C4-2B (cell line): Measurements from ENCODE around the gene ZNF655.

Experiments used
- H3K27ac ChIP-seq: fragments of 450-650 bp; 2 replicates; pipeline ENCODE4 v1.5.1; 2017
- CTCF ChIP-seq: fragments of 450-650 bp; conservative IDR thresholded peaks from 2 replicates; pipeline ENCODE4 v1.5.1; 2017; ENCODE audit warnings: mild to moderate bottlenecking
- ZFX ChIP-seq: fragments of 450-650 bp; IDR thresholded peaks from 2 replicates; pipeline ENCODE4 v1.6.1; 2017

The ZNF655 gene

GRCh38 chr7:99558306-99559174 lies at the start of gene ZNF655:
Gene ZNF655, plus strand, starts transcription at chr7:99558642. Its CDS starts 1,918 bp downstream, at chr7:99560560.
- TF ChIP-seq ZFX: no peak
- no peak for TF ChIP-seq CTCF
- H3K27ac ChIP-seq: no peak within 1 kb of the TSS

GRCh38 chr7:99514050-99514449 lies 44.4 kb upstream of the ZNF655 start:
- H3K27ac ChIP-seq: no peak overlapping the region
- TF ChIP-seq ZFX: no peak
- no peak for TF ChIP-seq CTCF

- TF ChIP-seq ZFX: no peak
- H3K27ac ChIP-seq: no peak overlapping the region
These were observed 37.0 kb upstream of the ZNF655 start for GRCh38 chr7:99521399-99521798.

- TF ChIP-seq ZFX: no peak
- TF ChIP-seq CTCF: no peak
- H3K27ac ChIP-seq: no peak overlapping the region
These were observed 32.6 kb upstream of the ZNF655 start for GRCh38 chr7:99525713-99526440.

GRCh38 chr7:99531354-99531765 lies 27.1 kb upstream of the ZNF655 start:
- no peak overlapping the region for H3K27ac ChIP-seq
- no peak for TF ChIP-seq ZFX
- TF ChIP-seq CTCF: no peak

GRCh38 chr7:99535667-99536066 lies 22.8 kb upstream of the ZNF655 start:
- H3K27ac ChIP-seq: no peak overlapping the region
- no peak for TF ChIP-seq CTCF
- no peak for TF ChIP-seq ZFX

GRCh38 chr7:99539213-99539811 lies 19.1 kb upstream of the ZNF655 start:
- no peak for TF ChIP-seq CTCF
- no peak overlapping the region for H3K27ac ChIP-seq
